K562 treated with DMSO at 1 percent for 4 hours (cell line): ENCODE results near the gene CCL18. TPM values are rescaled to one million over a fixed set of nuclear protein-coding genes. Genes with fewer than 3 reads are reported as not detected.

ENCODE experiments used
- total RNA-seq: library from RNA; unstranded; fragments of 300-600 nt; gene quantifications from 2 replicates; pipeline ENCODE4 v1.2.3, GENCODE V29; 2022; ENCODE audit not compliant: insufficient read depth

Gene CCL18, protein sequence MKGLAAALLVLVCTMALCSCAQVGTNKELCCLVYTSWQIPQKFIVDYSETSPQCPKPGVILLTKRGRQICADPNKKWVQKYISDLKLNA
- total RNA-seq = not detected in 2 replicates

DNA sequence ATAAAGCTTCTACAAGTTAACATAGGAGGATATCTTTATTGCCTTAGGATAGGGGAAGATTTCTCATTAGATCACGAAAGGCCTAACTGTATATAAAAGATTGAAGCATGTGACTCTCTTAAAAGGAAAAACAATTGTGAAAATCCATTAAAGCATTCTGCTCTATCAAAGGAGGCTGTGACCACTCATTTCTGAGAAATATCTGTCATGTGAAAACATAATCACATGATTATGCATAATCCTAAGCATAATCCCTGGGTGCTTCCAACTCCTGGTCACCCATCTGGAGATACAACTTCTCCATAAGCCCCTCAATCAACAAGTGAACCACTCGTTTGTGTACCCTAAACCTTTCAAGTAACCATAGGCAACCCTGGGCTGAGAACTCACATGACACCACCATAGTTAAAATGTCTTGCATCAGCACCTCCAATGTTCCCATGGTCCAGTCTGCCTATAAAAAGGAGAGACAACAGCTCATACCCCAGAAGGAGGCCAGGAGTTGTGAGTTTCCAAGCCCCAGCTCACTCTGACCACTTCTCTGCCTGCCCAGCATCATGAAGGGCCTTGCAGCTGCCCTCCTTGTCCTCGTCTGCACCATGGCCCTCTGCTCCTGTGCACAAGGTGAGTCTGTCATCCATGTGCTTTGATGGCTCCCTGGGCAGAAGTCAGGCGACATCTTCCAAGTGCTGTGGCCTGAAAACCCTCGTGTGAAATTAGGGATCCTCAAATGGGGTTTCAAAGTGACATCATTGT is at the start of gene CCL18:
Gene CCL18 (plus strand): TSS at position 487 of the 756 bp plus-strand sequence. CDS start 71 bp downstream, at position 558.

DNA sequence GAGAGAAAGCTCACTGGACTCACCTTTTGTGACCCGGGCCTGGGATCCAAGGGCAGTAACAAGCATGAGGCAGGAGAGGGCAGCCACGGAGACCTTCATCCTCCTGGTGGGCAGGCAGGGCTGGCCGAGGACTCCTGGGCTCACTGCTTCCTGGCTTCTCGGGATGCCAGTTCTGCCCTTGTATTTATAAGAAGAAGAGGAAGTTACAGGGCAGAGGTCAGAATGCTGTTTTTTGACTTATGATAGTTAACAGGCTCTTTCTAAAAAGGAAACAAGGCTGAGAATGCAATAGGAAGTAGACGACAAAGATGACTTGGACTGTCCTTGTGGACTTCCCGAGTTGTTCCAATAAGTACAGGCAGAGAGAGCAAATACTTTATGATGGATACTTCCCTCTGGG is 46.3 kb upstream of the CCL18 start, which contains the start of gene CCL23:
Gene CCL23 (minus strand): TSS at position 174 of the 400 bp plus-strand sequence. CDS start 75 bp downstream, at position 99.

DNA sequence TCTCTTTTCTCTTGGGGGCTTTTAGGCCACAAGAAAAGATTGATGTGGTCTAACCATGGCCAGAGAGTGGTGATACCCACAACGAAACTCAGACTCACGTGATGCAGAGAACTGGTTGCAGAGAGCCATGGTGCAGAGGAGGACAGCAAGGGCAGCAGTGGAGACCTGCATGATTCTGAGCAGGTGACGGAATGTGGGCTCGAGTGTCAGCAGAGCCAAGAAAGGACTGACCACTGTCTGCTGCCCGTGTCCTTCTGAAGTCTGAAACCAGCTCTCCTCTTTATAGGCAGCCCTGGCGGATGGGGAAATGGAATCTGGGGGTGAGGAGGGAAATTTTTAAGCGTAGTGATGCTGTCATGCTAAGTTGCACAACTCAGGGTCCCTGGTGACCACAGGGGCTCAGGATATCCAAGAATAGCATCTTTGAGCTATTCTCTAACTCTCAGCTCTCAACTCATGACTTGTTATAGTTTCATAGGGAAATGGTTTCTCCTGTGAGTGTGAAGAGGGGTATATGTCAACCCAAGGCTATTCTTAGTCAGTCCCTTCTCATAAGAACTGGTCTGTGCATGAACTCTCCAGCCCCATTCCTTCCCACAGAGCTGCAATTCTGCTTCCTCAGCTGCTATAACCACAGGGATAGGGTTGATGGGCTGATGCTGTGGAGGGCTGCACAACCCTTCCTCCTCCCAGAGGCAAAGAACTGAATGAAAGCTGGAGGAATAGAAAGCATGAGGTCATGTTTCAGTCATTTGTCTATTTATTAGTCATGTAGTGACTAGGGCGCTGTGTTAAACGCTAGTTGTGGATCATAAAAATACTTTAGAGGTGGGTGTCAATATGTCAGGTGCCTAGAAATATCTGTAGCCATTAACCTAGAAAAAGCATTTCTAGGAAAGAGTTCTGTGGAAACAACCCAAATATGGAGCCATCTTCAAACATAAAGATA is 26.1 kb downstream of the CCL18 start, which contains the start of gene CCL3:
Gene CCL3 (minus strand): TSS at position 256 of the 949 bp plus-strand sequence. CDS start 85 bp downstream, at position 171.

DNA sequence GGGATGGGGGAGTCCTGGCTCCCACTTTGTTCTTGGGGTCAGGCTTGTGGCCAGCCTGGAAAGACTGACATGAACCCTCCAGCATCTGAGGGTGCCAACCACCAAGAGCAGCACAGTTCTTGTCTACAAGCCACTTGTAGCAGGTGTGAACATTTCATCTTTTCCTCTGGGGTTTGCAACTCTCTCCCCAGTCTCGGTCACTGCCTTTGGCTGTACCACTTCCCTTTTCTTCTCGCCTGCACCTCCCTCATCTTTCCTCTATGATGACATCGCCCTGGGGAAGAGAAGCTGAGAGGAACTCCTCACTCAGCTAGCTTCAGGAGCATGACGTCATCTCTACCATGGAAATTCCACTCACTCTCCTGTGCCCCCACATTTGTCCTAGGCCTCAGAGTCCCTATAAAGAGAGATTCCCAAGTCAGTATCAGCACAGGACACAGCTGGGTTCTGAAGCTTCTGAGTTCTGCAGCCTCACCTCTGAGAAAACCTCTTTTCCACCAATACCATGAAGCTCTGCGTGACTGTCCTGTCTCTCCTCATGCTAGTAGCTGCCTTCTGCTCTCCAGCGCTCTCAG is 39.4 kb downstream of the CCL18 start, which contains the start of gene CCL4:
Gene CCL4 (plus strand): TSS at position 427 of the 575 bp plus-strand sequence. CDS start 79 bp downstream, at position 506.

Other genes starting within 250 kb of the CCL18 start
- not detected in 2 replicates for gene HEATR9, start 195.4 kb upstream of the CCL18 start, total RNA-seq
- gene CCL5, start 183.9 kb upstream of the CCL18 start, total RNA-seq = 0.86 TPM in 1 of 2 replicates, not detected in the other
- 11.0 and 11.7 TPM in 2 replicates for gene RDM1, start 133.5 kb upstream of the CCL18 start, total RNA-seq
- gene LYZL6, start 120.6 kb upstream of the CCL18 start, total RNA-seq = not detected in 2 replicates
- gene CCL16, start 82.8 kb upstream of the CCL18 start, total RNA-seq = not detected in 2 replicates
- not detected in 2 replicates for gene CCL14, start 77.5 kb upstream of the CCL18 start, total RNA-seq
- gene CCL15, start 62.7 kb upstream of the CCL18 start, total RNA-seq = not detected in 2 replicates
- gene CCL23, start 46.3 kb upstream of the CCL18 start, total RNA-seq = not detected in 2 replicates
- gene CCL3, start 25.9 kb downstream of the CCL18 start, total RNA-seq = not detected in 2 replicates
- not detected in 2 replicates for gene CCL4, start 39.6 kb downstream of the CCL18 start, total RNA-seq
- not detected in 2 replicates for gene TBC1D3B, start 112.4 kb downstream of the CCL18 start, total RNA-seq
- not detected in 2 replicates for gene CCL3L1, start 132.5 kb downstream of the CCL18 start, total RNA-seq
- gene CCL4L2, start 146.8 kb downstream of the CCL18 start, total RNA-seq = not detected in 2 replicates
- gene TBC1D3I, start 200.3 kb downstream of the CCL18 start, total RNA-seq = not detected in 2 replicates